ENCODE measurements around the gene CCS. TPM values are rescaled to one million over a fixed set of nuclear protein-coding genes. Genes with fewer than 3 reads are reported as not detected.

The CCS gene
- total and polyA plus RNA-seq, 9 of the 15 experiments (the other 6 are each of a cell fraction or from before 2014, with no cell fraction given): 1.1 to 46.6 (median 26.8) TPM

DNA sequence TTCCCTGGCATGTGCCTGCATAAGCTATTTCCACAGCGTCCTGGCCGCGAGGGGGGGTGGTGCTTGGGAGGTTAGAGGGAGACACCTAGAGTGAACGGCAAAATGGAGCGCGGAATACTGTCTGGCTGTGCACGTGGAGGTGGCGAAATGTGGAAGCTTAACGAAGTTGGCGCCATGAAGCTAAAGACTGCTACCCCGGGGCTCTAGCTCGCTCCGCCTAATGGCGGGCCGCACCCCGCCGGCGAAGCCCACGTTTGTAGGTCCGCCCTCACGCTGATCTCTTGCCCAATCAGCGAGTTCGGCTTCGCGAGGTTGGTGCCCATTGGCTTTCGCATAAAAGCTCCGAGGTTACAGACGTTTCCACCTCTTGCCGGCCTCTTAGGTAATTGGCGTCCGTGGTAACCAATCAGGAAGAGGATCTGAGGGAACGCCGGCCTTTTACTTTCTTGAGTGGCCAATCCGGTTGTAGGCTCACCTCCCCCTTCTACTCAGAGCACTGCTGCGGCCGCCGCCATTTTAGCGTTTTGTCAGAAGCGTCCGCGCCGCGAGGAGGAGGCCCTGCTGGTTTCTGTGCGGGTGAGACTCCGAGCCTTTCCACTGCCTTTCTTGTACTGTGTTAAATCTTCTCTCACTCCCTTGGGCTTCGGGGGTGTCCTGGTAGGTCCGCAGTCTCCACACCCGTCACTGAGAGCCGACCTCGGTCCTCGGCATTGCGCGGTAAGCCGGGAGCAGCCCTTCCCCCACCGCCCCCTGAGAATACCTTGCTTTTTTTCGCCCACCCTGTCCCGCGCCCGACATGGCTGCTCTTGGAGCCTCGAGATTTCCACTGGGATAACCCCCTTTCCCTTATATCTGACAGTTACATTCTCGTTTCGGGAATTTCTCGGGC, 45.4 kb downstream of the CCS start, which contains the start of gene RBM4 (continued):
- TF ChIP-seq, protein P1, sequence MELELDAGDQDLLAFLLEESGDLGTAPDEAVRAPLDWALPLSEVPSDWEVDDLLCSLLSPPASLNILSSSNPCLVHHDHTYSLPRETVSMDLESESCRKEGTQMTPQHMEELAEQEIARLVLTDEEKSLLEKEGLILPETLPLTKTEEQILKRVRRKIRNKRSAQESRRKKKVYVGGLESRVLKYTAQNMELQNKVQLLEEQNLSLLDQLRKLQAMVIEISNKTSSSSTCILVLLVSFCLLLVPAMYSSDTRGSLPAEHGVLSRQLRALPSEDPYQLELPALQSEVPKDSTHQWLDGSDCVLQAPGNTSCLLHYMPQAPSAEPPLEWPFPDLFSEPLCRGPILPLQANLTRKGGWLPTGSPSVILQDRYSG (tag; conservative IDR thresholded peaks at IDR 0.05; ENCODE audit: low read depth): no peak
- TF ChIP-seq POLR2AphosphoS5 (IDR thresholded peaks at IDR 0.05; ENCODE audit: control insufficient read depth, insufficient read depth, low read depth, low read length) (peak; percentile 67), MECOM (CRISPR knock-in tag; IDR thresholded peaks at IDR 0.05) (no peak), GABPB1 (CRISPR knock-in tag; IDR thresholded peaks at IDR 0.05) (0 out of 2 replicates have a peak, but pooled peaks have one; percentile 34), ZBTB1 (CRISPR knock-in tag; IDR thresholded peaks at IDR 0.05; ENCODE audit: borderline replicate concordance, low read depth) (no peak), PHF8 (IDR thresholded peaks at IDR 0.05; ENCODE audit: borderline replicate concordance, low read length) (peak; percentile 81; the same call in 1 of the 2 replicates), NELFE (IDR thresholded peaks at IDR 0.05; ENCODE audit: insufficient read depth, insufficient read length) (no peak), SRSF1 (IDR thresholded peaks at IDR 0.05; ENCODE audit: low read depth, low read length) (no peak), CCAR2 (IDR thresholded peaks at IDR 0.05; ENCODE audit: low read depth, low read length) (no peak), CBX5 (IDR thresholded peaks at IDR 0.05; ENCODE audit: borderline replicate concordance, low read depth) (no peak), SAFB (IDR thresholded peaks at IDR 0.05; ENCODE audit: borderline replicate concordance, low read depth, low read length) (no peak), NFE2L1 (tag; IDR thresholded peaks at IDR 0.05; ENCODE audit: borderline replicate concordance, low read depth) (no peak), RNF2 (IDR thresholded peaks at IDR 0.05) (peak; percentile 45; the same call in 1 of the 2 replicates), ZNF146 (CRISPR knock-in tag; IDR thresholded peaks at IDR 0.05; ENCODE audit: unreplicated experiment) (no peak)
- TF ChIP-seq, protein P2, sequence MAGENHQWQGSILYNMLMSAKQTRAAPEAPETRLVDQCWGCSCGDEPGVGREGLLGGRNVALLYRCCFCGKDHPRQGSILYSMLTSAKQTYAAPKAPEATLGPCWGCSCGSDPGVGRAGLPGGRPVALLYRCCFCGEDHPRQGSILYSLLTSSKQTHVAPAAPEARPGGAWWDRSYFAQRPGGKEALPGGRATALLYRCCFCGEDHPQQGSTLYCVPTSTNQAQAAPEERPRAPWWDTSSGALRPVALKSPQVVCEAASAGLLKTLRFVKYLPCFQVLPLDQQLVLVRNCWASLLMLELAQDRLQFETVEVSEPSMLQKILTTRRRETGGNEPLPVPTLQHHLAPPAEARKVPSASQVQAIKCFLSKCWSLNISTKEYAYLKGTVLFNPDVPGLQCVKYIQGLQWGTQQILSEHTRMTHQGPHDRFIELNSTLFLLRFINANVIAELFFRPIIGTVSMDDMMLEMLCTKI (IDR thresholded peaks at IDR 0.05; ENCODE audit: partially characterized antibody): no peak
- TF ChIP-seq, protein P3, sequence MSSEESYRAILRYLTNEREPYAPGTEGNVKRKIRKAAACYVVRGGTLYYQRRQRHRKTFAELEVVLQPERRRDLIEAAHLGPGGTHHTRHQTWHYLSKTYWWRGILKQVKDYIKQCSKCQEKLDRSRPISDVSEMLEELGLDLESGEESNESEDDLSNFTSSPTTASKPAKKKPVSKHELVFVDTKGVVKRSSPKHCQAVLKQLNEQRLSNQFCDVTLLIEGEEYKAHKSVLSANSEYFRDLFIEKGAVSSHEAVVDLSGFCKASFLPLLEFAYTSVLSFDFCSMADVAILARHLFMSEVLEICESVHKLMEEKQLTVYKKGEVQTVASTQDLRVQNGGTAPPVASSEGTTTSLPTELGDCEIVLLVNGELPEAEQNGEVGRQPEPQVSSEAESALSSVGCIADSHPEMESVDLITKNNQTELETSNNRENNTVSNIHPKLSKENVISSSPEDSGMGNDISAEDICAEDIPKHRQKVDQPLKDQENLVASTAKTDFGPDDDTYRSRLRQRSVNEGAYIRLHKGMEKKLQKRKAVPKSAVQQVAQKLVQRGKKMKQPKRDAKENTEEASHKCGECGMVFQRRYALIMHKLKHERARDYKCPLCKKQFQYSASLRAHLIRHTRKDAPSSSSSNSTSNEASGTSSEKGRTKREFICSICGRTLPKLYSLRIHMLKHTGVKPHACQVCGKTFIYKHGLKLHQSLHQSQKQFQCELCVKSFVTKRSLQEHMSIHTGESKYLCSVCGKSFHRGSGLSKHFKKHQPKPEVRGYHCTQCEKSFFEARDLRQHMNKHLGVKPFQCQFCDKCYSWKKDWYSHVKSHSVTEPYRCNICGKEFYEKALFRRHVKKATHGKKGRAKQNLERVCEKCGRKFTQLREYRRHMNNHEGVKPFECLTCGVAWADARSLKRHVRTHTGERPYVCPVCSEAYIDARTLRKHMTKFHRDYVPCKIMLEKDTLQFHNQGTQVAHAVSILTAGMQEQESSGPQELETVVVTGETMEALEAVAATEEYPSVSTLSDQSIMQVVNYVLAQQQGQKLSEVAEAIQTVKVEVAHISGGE (CRISPR knock-in tag; IDR thresholded peaks at IDR 0.05): no peak; a peak in 1 of 6 replicates
- TF ChIP-seq, protein P4, sequence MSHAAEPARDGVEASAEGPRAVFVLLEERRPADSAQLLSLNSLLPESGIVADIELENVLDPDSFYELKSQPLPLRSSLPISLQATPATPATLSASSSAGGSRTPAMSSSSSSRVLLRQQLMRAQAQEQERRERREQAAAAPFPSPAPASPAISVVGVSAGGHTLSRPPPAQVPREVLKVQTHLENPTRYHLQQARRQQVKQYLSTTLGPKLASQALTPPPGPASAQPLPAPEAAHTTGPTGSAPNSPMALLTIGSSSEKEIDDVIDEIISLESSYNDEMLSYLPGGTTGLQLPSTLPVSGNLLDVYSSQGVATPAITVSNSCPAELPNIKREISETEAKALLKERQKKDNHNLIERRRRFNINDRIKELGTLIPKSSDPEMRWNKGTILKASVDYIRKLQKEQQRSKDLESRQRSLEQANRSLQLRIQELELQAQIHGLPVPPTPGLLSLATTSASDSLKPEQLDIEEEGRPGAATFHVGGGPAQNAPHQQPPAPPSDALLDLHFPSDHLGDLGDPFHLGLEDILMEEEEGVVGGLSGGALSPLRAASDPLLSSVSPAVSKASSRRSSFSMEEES (CRISPR knock-in tag; IDR thresholded peaks at IDR 0.05): no peak
- TF ChIP-seq, protein P5, sequence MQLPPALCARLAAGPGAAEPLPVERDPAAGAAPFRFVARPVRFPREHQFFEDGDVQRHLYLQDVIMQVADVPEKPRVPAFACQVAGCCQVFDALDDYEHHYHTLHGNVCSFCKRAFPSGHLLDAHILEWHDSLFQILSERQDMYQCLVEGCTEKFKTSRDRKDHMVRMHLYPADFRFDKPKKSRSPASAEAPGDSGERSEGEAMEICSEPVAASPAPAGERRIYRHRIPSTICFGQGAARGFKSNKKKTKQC (CRISPR knock-in tag; IDR thresholded peaks at IDR 0.05): no peak
